Activated CD4-positive, alpha-beta T cell treated with anti-CD3 and anti-CD28 coated beads, Interleukin-2, amount 10 ng/mL, durations not matched to agents 7 days and 5 days (primary cell): ENCODE results near the gene LEMD1. TPM values are rescaled to one million over a fixed set of nuclear protein-coding genes. Genes with fewer than 3 reads are reported as not detected.
"Not testable (repeated sequence)": the region's sequence is repeated elsewhere in the genome, so short reads cannot be mapped to it uniquely, and the experiment has no call there.

Experiments
- CTCF ChIA-PET: fragments of 350-600 bp; sonication (Branson Sonifier 250); formaldehyde crosslinking; loops from one replicate; lab custom pipeline; 2021; ENCODE audit warnings: antibody characterized with exemption; lab: Charles Lee
- POLR2A ChIA-PET: fragments of 350-600 bp; sonication (Branson Sonifier 250); formaldehyde crosslinking; loops from one replicate; lab custom pipeline; 2021; ENCODE audit warnings: antibody characterized with exemption; lab: Charles Lee
- DNase-seq: peaks from one replicate; pipeline ENCODE4 v3.0.0-alpha.2; 2020
- H3K27ac Mint-ChIP-seq: one replicate; pipeline ENCODE4 v1.8.0; 2021; ENCODE audit warnings: mild to moderate bottlenecking, moderate library complexity, mixed read lengths
- H3K27me3 Mint-ChIP-seq: one replicate; pipeline ENCODE4 v1.8.0; 2021; ENCODE audit warnings: mixed read lengths
- H3K36me3 Mint-ChIP-seq: one replicate; pipeline ENCODE4 v1.8.0; 2021; ENCODE audit warnings: low read depth, mixed read lengths
- H3K4me1 Mint-ChIP-seq: one replicate; pipeline ENCODE4 v1.8.0; 2021; ENCODE audit warnings: mixed read lengths
- H3K4me3 Mint-ChIP-seq: one replicate; pipeline ENCODE4 v1.8.0; 2021; ENCODE audit warnings: mild to moderate bottlenecking, moderate library complexity, mixed read lengths
- H3K9me3 Mint-ChIP-seq: one replicate; pipeline ENCODE4 v1.8.0; 2021; ENCODE audit warnings: mixed read lengths
- total RNA-seq, 2 experiments: library from RNA; stranded (reverse); gene quantifications; one replicate each; pipeline ENCODE4 v1.2.3, GENCODE V29; 2021

LEMD1 gene
- total RNA-seq, 2 experiments from 2014 or later = 0.52 to 0.64 TPM

GRCh38 chr1:205370780-205371179 lies 51.1 kb downstream of the LEMD1 start:
- Mint-ChIP-seq H3K27me3 (peaks cover 31% of the 10 kb centered on the region), H3K27ac (no peak overlapping the region), H3K9me3 (no peaks in the 10 kb centered on the region), H3K4me3 (no peak overlapping the region), H3K36me3 (no peaks in the 10 kb centered on the region), H3K4me1 (peaks cover 11% of the 10 kb centered on the region)
- CTCF ChIA-PET = no interaction called here
- no peak for DNase-seq
- POLR2A ChIA-PET = no interaction called here

GRCh38 chr1:205369701-205370123 lies 52.1 kb downstream of the LEMD1 start:
- no peak for DNase-seq
- no peaks in the 10 kb centered on the region for H3K9me3 Mint-ChIP-seq
- POLR2A ChIA-PET = no interaction called here
- no peak overlapping the region for H3K27ac Mint-ChIP-seq
- no peak overlapping the region for H3K4me3 Mint-ChIP-seq
- CTCF ChIA-PET = interaction anchor here (0.7 to 1.3 kb wide), 2 partner anchors 11 to 115 kb away, joined by 3 read pairs; no protein-coding TSS in a partner anchor
- peaks cover 26% of the 10 kb centered on the region for H3K27me3 Mint-ChIP-seq
- no peaks in the 10 kb centered on the region for H3K36me3 Mint-ChIP-seq
- peaks cover 11% of the 10 kb centered on the region for H3K4me1 Mint-ChIP-seq

- no peaks in the 10 kb centered on the region for H3K36me3 Mint-ChIP-seq
- ChIA-PET CTCF (interaction anchor here (1.3 kb wide), 1 partner anchor 12 kb away, joined by 3 read pairs; no protein-coding TSS in a partner anchor), POLR2A (no interaction called here)
- DNase-seq = no peak
- no peaks in the 10 kb centered on the region for H3K4me1 Mint-ChIP-seq
- no peaks in the 10 kb centered on the region for H3K9me3 Mint-ChIP-seq
- H3K27ac Mint-ChIP-seq = no peak overlapping the region
- no peak overlapping the region for H3K4me3 Mint-ChIP-seq
- peaks cover 17% of the 10 kb centered on the region for H3K27me3 Mint-ChIP-seq
Observed at GRCh38 chr1:205368478-205368877, 53.4 kb downstream of the LEMD1 start.

- H3K27ac Mint-ChIP-seq = no peak overlapping the region
- no peaks in the 10 kb centered on the region for H3K4me1 Mint-ChIP-seq
- CTCF ChIA-PET = interaction anchor here (1.3 kb wide), 1 partner anchor 11 kb away, joined by 4 read pairs; no protein-coding TSS in a partner anchor
- peaks cover 9% of the 10 kb centered on the region for H3K27me3 Mint-ChIP-seq
- no peak for DNase-seq
- no peaks in the 10 kb centered on the region for H3K9me3 Mint-ChIP-seq
- no peaks in the 10 kb centered on the region for H3K36me3 Mint-ChIP-seq
- POLR2A ChIA-PET = no interaction called here
- H3K4me3 Mint-ChIP-seq = no peak overlapping the region
Observed at GRCh38 chr1:205365945-205366463, 55.9 kb downstream of the LEMD1 start.

- CTCF ChIA-PET, DNase-seq, H3K9me3 Mint-ChIP-seq, POLR2A ChIA-PET, H3K4me3 Mint-ChIP-seq, H3K4me1 Mint-ChIP-seq, H3K27ac Mint-ChIP-seq, H3K36me3 Mint-ChIP-seq: not testable (repeated sequence)
- H3K27me3 Mint-ChIP-seq = peaks cover 13% of the 10 kb centered on the region
Observed at GRCh38 chr1:205365086-205365485, 56.8 kb downstream of the LEMD1 start.

- peaks cover 20% of the 10 kb centered on the region for H3K27me3 Mint-ChIP-seq
- no peak overlapping the region for H3K27ac Mint-ChIP-seq
- POLR2A ChIA-PET = no interaction called here
- no peak for DNase-seq
- no peaks in the 10 kb centered on the region for H3K36me3 Mint-ChIP-seq
- no peaks in the 10 kb centered on the region for H3K9me3 Mint-ChIP-seq
- CTCF ChIA-PET = interaction anchor here (1.2 kb wide), 1 partner anchor 70 kb away, joined by 4 read pairs; no protein-coding TSS in a partner anchor
- no peak overlapping the region for H3K4me3 Mint-ChIP-seq
- no peaks in the 10 kb centered on the region for H3K4me1 Mint-ChIP-seq
Observed at GRCh38 chr1:205360891-205361290, 61.0 kb downstream of the LEMD1 start.

- no peak overlapping the region for H3K27ac Mint-ChIP-seq
- POLR2A ChIA-PET = no interaction called here
- no peaks in the 10 kb centered on the region for H3K4me1 Mint-ChIP-seq
- no peaks in the 10 kb centered on the region for H3K36me3 Mint-ChIP-seq
- H3K9me3 Mint-ChIP-seq = no peaks in the 10 kb centered on the region
- CTCF ChIA-PET = interaction anchor here (0.6 to 1.2 kb wide), 3 partner anchors 71 to 197 kb away, joined by 3 to 5 read pairs (median 4); no protein-coding TSS in a partner anchor
- peaks cover 20% of the 10 kb centered on the region for H3K27me3 Mint-ChIP-seq
- H3K4me3 Mint-ChIP-seq = no peak overlapping the region
- no peak for DNase-seq
Observed at GRCh38 chr1:205359771-205360565, 61.9 kb downstream of the LEMD1 start.

- ChIA-PET CTCF (no interaction called here), POLR2A (no interaction called here)
- Mint-ChIP-seq H3K27me3 (peaks cover 23% of the 10 kb centered on the region), H3K4me1 (no peaks in the 10 kb centered on the region), H3K4me3 (no peak overlapping the region), H3K27ac (no peak overlapping the region), H3K9me3 (no peaks in the 10 kb centered on the region), H3K36me3 (no peaks in the 10 kb centered on the region)
- DNase-seq = no peak
Observed at GRCh38 chr1:205358579-205358978, 63.3 kb downstream of the LEMD1 start.

- CTCF ChIA-PET = no interaction called here
- H3K27me3 Mint-ChIP-seq = peaks cover 19% of the 10 kb centered on the region
- no peak for DNase-seq
- POLR2A ChIA-PET = no interaction called here
- H3K9me3 Mint-ChIP-seq = no peaks in the 10 kb centered on the region
- no peak overlapping the region for H3K27ac Mint-ChIP-seq
- H3K36me3 Mint-ChIP-seq = no peaks in the 10 kb centered on the region
- H3K4me1 Mint-ChIP-seq = no peaks in the 10 kb centered on the region
- no peak overlapping the region for H3K4me3 Mint-ChIP-seq
Observed at GRCh38 chr1:205357567-205357966, 64.3 kb downstream of the LEMD1 start.

- POLR2A ChIA-PET = no interaction called here
- H3K36me3 Mint-ChIP-seq = no peaks in the 10 kb centered on the region
- CTCF ChIA-PET = no interaction called here
- no peak within 1 kb of the TSS for H3K4me3 Mint-ChIP-seq
- H3K27ac Mint-ChIP-seq = no peak within 1 kb of the TSS
- H3K9me3 Mint-ChIP-seq = no peaks in the 10 kb centered on the region
- no peak for DNase-seq
- H3K27me3 Mint-ChIP-seq = peaks cover 19% of the 10 kb centered on the region
- no peaks in the 10 kb centered on the region for H3K4me1 Mint-ChIP-seq
Observed at GRCh38 chr1:205356440-205357139, 65.3 kb downstream of the LEMD1 start, which contains the start of gene KLHDC8A. Gene KLHDC8A, minus strand, starts transcription at chr1:205356922. Its CDS starts 13,318 bp downstream, at chr1:205343604.

- Mint-ChIP-seq H3K36me3 (no peaks in the 10 kb centered on the region), H3K4me3 (no peak overlapping the region), H3K27ac (no peak overlapping the region), H3K9me3 (no peaks in the 10 kb centered on the region), H3K4me1 (no peaks in the 10 kb centered on the region), H3K27me3 (peaks cover 12% of the 10 kb centered on the region)
- no peak for DNase-seq
- ChIA-PET CTCF (interaction anchor here (1.1 to 1.7 kb wide), 5 partner anchors 11 to 170 kb away, joined by 3 to 10 read pairs (median 5); no protein-coding TSS in a partner anchor), POLR2A (interaction anchor here (0.5 kb wide), 1 partner anchor 733 kb away, joined by 3 read pairs; no protein-coding TSS in a partner anchor)
Observed at GRCh38 chr1:205355075-205355453, 66.8 kb downstream of the LEMD1 start.

GRCh38 chr1:205354259-205355074 lies 67.4 kb downstream of the LEMD1 start:
- POLR2A ChIA-PET = no interaction called here
- Mint-ChIP-seq H3K36me3 (no peaks in the 10 kb centered on the region), H3K27me3 (peaks cover 7% of the 10 kb centered on the region), H3K4me3 (no peak overlapping the region), H3K27ac (no peak overlapping the region), H3K9me3 (no peaks in the 10 kb centered on the region), H3K4me1 (no peaks in the 10 kb centered on the region)
- peak; percentile 79 for DNase-seq
- CTCF ChIA-PET = interaction anchor here (0.6 to 2.4 kb wide), 20 partner anchors 12 to 189 kb away, joined by 3 to 10 read pairs (median 4); no protein-coding TSS in a partner anchor
